H4 (cell line): ENCODE measurements around the gene LENG1. TPM values are rescaled to one million over a fixed set of nuclear protein-coding genes. Genes with fewer than 3 reads are reported as not detected.

Experiments used
- DNase-seq: peaks from one replicate; pipeline ENCODE4 v3.0.0-alpha.2; 2015; ENCODE audit warnings: low spot score
- total RNA-seq: library from RNA; depleted of rRNA; stranded (reverse); fragments of >200 nt; shearing (Covaris generic); gene quantifications from 2 replicates; pipeline ENCODE4 v1.2.3, GENCODE V29; 2014; rRNA removed

Gene LENG1
- total RNA-seq, 1 experiment from 2014 or later = 15.6 TPM

GRCh38 chr19:54109651-54110050, 49.9 kb downstream of the LENG1 start:
- DNase-seq = no peak

- DNase-seq = no peak
Measured at GRCh38 chr19:54108496-54108895, 51.0 kb downstream of the LENG1 start.

DNA sequence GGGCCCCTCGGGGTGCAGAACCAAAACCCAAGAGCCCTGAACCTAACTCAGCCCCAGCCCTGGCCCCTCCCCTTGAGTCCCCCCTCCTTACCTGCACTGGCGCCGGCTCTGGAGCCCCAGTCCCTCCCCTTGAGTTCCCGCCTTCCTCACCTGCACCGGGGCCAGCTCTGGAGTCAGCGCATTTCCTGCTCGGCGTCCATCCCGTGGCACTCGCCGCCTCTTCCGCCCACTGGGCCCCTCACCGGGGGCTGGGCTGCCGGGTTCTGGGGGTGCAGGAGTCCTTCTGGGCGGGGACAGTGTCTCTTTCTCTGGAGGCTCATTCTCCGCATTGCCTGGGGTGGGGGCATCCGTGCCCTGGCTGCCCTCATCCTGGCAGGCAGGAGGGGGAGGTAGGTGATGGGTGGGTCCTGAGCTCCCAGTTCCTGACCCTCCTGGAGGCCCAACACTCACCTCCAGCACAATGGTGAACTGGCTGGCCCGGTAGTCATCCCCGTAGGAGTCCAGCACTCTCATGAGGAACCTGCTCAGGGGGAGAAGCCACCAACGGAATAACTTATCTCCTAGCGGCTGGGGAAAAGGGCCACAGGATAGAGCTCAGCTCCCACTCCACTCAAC, 51.5 kb downstream of the LENG1 start:
- DNase-seq = no peak

DNA sequence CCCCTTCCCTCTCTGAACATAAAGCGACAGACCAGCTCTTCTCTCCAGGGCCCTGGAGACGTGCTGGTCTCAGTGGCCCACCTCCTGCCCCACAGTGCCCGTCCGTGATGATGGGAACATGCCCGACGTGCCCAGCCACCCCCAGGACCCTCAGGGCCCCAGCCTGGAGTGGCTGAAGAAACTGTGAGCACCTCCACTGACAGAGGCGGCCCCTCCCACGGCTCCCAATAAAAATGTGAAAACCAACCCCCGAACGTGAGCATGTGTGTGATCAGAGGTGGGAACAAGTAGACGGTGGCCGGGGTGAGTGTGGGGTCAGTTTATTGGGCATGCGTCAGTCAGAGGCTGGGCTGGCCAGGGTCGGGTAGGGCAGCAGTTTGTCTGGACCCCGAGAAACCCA, 52.8 kb downstream of the LENG1 start:
- DNase-seq = no peak

- DNase-seq = no peak
Measured at GRCh38 chr19:54105796-54106195, 53.7 kb downstream of the LENG1 start.

Other genes with a start within 250 kb of the LENG1 start
- 0.04 and 0.14 TPM in 2 replicates for gene CACNG8, start 196.8 kb downstream of the LENG1 start, total RNA-seq
- gene CACNG6, start 168.1 kb downstream of the LENG1 start, total RNA-seq = 0.46 and 1.4 TPM in 2 replicates
- gene VSTM1, start 95.8 kb downstream of the LENG1 start, total RNA-seq = not detected in 2 replicates
- not detected in 2 replicates for gene TARM1, start 78.4 kb downstream of the LENG1 start, total RNA-seq
- 0.06 and 2.2 TPM in 2 replicates for gene OSCAR, start 58.9 kb downstream of the LENG1 start, total RNA-seq
- 38.8 and 45.2 TPM in 2 replicates for gene NDUFA3, start 56.9 kb downstream of the LENG1 start, total RNA-seq
- gene TFPT, start 44.1 kb downstream of the LENG1 start, total RNA-seq = 37.5 and 47.8 TPM in 2 replicates
- 106 and 131 TPM in 2 replicates for gene PRPF31, start 44.0 kb downstream of the LENG1 start, total RNA-seq
- gene CNOT3, start 22.0 kb downstream of the LENG1 start, total RNA-seq = 18.6 and 27.5 TPM in 2 replicates
- gene TMC4, start 13.4 kb upstream of the LENG1 start, total RNA-seq = not detected in 2 replicates
- 88.1 and 139 TPM in 2 replicates for gene MBOAT7, start 29.9 kb upstream of the LENG1 start, total RNA-seq
- 166 and 167 TPM in 2 replicates for gene TSEN34, start 31.6 kb upstream of the LENG1 start, total RNA-seq
- gene RPS9, start 41.1 kb upstream of the LENG1 start, total RNA-seq = 2,262 and 2,532 TPM in 2 replicates
- gene LILRB3, start 63.3 kb upstream of the LENG1 start, total RNA-seq = not detected in 2 replicates
- not detected in 2 replicates for gene LILRA6, start 83.1 kb upstream of the LENG1 start, total RNA-seq
- gene LILRB5, start 97.6 kb upstream of the LENG1 start, total RNA-seq = not detected in 2 replicates
- not detected in 2 replicates for gene LILRB2, start 121.4 kb upstream of the LENG1 start, total RNA-seq
- not detected in 2 replicates for gene LILRA5, start 153.4 kb upstream of the LENG1 start, total RNA-seq
- gene LILRA4, start 179.4 kb upstream of the LENG1 start, total RNA-seq = not detected in 2 replicates
- gene LAIR1, start 205.2 kb upstream of the LENG1 start, total RNA-seq = 0.46 and 1.5 TPM in 2 replicates